NCI-H446 treated with DMSO at 0.1 percent for 48 hours (cell line): ENCODE data around the gene ZMIZ2.
"Not testable (repeated sequence)": the region's sequence is repeated elsewhere in the genome, so short reads cannot be mapped to it uniquely, and the experiment has no call there.

Source experiments
- DNase-seq: peaks from one replicate; lab custom pipeline; 2025; lab: John Stamatoyannopoulos, UW

Gene ZMIZ2

GRCh38 chr7:44803828-44804519, 55.3 kb downstream of the ZMIZ2 start:
- not testable (repeated sequence) for DNase-seq

- DNase-seq: no peak
Observed at GRCh38 chr7:44805950-44806349, 57.3 kb downstream of the ZMIZ2 start.

GRCh38 chr7:44808914-44809393, 60.3 kb downstream of the ZMIZ2 start:
- no peak for DNase-seq

GRCh38 chr7:44811093-44811492, 62.4 kb downstream of the ZMIZ2 start:
- no peak for DNase-seq

GRCh38 chr7:44811571-44811970, 62.9 kb downstream of the ZMIZ2 start:
- no peak for DNase-seq

GRCh38 chr7:44814919-44815318, 66.3 kb downstream of the ZMIZ2 start:
- no peak for DNase-seq

- DNase-seq: no peak
Observed at GRCh38 chr7:44819292-44819691, 70.6 kb downstream of the ZMIZ2 start.
